Stimulated activated CD8-positive, alpha-beta memory T cell treated with anti-CD3 and anti-CD28 coated beads, Interleukin-15, amount 100 ng/mL, for 24 hours (primary cell): ENCODE data around the gene WFDC6.
"Not testable (repeated sequence)": the region's sequence is repeated elsewhere in the genome, so short reads cannot be mapped to it uniquely, and the experiment has no call there.

Experiments used
- DNase-seq: peaks from one replicate; pipeline ENCODE4 v3.0.0-alpha.2; 2020; ENCODE audit warnings: low read depth

The WFDC6 gene

DNA sequence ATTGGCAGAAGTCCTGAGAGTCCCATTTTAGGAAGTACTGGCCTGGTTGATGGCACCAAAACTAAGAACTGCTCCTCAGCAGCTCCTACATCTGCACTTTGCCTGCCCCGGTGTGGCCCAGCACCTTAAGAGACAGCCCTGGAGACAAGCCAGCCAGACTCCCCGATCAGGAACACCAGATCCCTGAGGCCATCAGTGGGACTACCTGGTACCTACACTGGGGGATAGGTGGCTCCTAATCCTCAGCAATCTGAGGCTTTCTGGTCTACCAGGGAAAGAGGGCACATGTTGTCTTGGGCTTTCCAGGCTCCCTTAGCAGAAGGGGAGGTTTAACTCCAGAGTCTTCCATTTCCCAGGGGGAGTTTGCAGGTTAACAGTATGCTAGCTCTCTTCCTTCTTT lies at the start of gene WFDC6:
Gene WFDC6 (minus strand): TSS at position 101 of the 400 bp plus-strand sequence. CDS start 75 bp downstream, at position 26.
- DNase-seq = no peak

DNA sequence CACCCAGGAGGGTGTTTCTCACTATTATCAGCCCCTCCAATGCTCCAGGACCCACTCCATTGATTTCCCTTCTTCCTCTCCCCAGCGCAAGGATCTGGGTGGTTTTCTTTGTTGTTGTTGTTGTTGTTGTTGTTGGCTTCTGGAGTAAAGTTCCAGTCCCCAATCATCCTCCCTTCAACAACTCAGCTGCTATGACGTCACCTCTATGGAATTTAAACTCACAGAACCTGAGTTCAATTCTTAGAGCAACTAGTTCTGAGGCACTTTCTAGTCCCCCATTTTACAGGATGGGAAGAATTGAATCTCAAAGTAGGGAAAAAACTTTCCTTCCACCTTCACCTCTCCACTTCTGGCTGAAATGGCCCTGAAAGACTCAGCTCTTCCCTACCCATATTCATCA lies 49.5 kb upstream of the WFDC6 start:
- no peak for DNase-seq

DNA sequence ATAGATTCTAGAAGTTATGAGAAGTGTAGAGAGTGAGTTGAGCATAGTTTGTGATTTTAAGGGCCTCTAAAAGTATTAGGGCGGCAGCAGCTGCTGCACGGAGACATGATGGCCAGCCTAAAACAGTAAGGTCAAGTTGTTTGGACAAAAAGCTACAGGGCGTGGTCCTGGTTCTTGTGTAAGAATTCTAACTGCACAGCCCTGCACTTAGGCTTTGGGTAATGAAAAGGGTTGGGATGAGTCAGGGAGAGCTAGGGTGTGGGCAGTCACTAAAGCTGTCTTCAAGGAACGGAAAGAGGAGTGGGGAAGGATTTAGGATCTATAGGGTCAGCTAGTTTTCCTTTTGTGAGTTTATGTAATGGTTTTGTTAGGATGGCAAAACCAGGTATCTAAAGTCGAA lies 46.7 kb upstream of the WFDC6 start:
- not testable (repeated sequence) for DNase-seq

DNA sequence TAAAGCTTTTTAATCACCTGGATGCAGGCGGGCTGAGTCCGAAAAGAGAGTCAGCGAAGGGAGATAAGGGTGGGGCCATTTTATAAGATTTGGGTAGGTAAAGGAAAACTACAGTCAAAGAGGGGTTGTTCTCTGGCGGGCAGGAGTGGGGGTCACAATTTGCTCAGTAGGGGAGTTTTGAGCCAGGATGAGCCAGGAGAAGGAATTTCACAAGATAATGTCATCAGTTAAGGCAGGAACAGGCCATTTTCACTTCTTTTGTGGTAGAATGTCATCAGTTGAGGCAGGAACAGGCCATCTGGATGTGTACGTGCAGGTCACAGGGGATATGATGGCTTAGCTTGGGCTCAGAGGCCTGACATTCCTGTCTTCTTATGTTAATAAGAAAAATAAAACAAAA lies 45.0 kb upstream of the WFDC6 start:
- not testable (repeated sequence) for DNase-seq

DNA sequence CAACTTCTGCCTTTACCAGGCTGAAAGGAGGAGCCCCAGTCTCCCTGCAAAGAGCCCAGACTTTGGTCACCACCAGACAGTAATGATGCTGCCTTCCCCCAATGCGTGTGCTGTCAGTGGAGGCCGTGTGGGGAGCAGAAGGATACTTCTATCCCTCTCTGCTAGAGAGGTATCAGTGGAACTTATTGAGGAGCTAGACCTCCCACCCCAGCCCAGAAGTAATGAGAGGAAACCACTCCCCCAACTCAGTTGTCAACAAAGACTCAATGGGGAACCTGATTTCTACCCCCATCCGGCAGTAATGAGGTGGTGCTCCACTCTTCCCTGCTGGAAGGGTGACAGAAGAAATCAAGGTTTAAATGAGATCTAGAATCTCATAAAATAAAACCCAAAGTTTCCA lies 44.2 kb upstream of the WFDC6 start:
- DNase-seq = no peak

DNA sequence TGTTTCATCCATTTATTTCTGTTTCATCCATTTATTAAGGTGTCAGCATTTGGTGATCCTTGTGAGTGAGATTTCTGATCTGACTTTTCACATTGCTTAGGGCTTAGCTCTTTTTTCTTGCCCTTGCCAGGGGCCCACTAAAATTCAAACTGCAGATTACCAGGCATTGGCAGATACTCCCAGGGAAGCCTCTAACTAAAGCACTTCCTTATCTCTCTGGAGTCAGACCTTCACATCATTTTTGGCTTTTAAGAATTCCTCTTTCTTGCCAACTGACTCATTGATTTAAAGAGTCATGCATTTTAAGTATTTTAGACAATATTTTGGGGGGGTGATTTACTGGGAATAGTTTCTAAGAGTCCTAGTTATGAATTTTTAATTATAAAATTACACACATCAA lies 42.4 kb upstream of the WFDC6 start:
- no peak for DNase-seq

DNA sequence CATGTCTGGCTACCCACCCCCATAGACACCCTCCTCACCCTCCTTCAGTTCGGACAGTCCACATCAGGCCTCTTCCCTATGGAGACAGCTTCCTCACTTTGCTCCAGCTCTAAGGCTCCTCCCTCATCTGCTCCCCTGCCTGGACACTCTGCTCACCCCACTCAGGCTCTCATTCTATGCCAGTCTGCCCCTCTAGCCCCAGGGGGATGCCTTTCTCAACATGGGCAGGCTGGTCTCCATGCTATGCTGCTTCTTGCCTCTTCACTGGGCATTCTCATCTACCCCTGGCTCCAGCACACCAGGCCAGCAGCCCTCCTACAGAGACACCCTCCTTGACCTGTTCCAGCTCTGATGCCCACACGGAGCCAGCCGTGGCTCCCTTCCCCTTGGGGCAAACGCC lies 39.9 kb upstream of the WFDC6 start, which contains the start of gene WFDC8:
Gene WFDC8 (minus strand): TSS at position 101 of the 400 bp plus-strand sequence. CDS start 37 bp downstream, at position 64.
- DNase-seq = no peak

DNA sequence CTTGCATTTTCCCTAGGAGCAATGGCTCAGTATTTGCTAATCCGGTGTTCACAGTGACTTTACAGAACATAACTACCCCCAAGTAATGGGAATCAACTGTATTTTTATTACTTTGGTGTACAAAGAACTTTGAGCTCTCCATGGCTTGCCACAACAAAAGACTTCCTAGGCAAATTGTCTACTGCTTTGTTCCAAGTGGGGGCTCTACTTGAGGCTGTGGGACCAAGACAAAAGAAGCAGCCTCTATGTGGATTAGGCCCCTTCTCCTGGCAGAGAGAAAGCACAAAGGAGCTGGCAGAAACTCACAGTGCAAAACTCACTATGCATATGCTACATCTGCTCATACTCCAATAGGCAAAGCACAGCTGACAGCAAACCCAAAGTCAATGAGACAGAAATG lies 38.9 kb upstream of the WFDC6 start:
- DNase-seq = no peak

DNA sequence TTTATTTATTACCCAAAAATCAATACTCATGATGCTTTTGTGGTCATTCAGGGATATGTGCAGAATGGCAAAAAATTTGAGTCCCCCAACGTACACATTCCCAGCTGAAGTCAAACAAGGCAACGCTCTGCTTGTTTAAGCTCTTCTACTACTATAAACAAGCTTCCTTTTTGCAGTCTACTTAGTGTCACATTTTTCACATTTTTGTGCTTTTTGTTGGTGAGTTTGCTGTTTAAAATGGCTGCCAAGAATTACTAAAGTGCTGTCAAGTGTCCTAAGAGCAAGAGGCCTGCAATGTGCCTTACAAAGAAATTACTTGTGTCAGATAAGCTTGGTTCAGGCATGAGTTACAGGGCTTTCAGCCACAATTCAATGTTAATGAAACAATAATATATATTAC lies 37.7 kb upstream of the WFDC6 start:
- DNase-seq = no peak

DNA sequence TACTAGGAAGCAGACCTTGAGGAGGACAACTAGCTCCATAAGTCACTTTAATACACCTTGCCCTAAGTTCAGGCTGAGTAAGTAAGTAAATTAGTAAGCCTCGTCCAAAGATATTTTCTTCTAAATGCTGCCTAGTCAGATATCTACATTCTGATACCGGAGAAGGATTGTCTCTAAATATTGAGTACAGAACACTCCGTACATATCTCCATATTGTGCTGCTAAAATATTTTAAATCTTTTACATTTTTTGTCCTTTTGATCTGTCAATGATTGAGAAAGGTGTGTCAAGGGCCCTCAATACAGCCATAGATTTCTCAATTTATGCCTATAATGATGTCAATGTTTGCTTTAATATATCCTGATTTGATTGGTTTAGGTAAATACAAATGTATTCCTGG lies 36.6 kb upstream of the WFDC6 start:
- DNase-seq = no peak

DNA sequence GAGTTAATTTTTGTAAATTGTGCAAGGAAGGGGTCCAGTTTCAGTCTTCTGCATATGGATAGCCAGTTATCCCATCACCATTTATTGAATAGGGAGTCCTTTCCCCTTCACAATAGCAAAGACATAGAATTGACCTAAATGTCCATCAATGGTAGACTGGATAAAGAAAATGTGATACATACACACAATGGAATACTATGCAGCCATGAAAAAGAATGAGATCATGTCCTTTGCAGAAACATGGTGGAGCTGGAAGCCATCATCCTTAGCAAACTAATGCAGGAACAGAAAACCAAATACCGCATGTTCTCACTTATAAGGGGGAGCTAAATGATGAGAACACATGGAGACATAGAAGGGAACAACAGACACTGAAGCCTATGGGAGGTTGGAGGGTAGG lies 30.4 kb upstream of the WFDC6 start:
- DNase-seq = not testable (repeated sequence)

DNA sequence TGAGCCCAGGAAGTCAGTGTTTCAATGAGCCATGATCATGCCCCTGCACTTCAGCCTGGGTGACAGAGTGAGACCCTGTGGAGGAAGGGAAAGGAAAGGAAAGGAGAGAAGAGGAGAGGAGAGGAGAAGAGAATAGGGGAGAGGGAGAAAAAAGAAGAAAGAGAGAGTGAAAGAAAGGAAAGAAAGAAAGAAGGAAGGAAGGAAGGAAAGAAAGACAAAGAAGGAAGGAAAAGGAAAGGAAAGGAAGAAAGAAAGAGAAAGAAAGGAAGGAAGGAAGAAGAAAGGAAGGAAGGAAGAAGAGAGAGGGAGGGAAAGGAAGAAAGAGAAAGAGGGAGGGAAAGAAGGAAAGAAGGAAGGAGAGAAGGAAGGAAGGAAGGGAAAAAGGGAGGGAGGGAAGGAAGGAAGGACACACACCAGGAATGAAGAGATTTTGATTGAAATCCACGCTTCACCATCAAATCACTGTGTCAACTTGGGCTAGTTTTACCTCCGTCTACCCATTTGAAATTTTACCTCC lies 25.5 kb upstream of the WFDC6 start:
- no peak for DNase-seq

DNA sequence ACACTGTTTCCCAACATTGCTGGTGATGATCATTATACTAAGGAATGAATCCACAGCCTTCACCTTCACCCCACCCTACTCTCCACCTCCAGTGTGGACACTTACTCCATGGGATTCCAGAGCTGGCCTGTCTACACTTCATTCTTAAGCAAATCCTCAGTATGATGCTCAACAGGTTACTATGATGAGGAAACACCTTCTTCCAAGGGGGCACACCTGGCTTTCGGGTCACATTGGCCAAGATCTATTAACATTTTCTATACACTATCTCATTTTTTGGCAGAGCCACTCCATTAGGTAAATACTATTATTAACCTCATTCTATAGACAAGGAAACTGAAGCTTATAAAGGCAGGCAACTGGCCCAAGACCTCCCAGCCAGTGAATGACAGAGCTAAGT lies 15.9 kb upstream of the WFDC6 start:
- DNase-seq = no peak

DNA sequence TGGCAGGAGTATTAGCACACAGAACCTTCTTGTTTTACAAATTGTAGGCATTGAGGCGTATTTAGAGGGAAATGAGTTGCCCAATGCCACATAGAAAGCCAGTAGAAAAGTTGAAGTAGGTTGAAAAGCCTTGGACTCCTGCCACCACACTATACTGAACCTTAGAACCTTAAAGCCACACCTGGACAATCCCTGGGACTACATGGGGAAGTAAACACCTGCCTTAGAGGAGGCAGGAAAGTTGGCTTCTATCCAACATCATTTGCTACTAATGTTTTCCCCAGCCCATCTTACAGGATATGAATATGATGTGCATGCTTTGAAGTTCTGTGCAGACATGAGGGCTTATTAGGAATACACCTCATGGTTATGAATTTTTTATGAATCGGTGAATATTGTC lies 13.2 kb upstream of the WFDC6 start:
- DNase-seq = no peak

DNA sequence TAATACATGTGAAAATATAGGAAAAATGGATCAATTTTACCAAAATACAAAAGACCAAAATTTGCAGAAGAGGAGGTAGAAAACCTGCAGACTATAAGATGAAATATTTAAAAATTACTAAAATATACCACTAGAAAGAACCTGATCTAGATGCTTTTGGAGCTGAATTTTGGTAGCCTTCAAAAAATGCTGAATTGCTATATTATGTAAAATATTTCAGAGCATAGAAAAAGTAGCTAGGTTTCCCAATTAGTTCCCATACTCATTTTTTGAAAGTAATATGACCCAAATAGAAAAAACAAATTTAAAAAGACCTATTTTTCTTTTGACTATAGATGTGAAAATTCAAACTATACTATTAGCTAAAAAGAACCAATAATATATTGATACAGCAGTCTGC lies 11.5 kb upstream of the WFDC6 start:
- DNase-seq = no peak

DNA sequence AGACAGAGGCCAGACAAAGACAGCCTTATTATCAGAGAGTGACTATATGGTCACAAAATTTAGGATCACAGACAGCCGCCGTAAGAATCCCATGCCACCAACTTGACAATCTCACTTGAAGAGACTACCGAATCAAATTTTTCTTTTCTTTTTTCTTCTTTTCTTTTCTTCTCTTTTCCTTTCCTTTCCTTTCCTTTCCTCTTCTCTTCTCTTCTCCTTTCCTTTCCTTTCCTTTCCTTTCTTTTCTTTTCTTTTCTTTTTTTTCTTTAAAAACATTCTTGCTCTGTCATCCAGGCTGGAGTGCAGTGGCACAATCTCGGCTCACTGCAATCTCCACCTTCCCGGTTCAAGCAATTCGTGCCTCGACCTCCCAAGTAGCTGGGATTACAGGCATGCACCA lies 9.1 kb upstream of the WFDC6 start:
- no peak for DNase-seq

DNA sequence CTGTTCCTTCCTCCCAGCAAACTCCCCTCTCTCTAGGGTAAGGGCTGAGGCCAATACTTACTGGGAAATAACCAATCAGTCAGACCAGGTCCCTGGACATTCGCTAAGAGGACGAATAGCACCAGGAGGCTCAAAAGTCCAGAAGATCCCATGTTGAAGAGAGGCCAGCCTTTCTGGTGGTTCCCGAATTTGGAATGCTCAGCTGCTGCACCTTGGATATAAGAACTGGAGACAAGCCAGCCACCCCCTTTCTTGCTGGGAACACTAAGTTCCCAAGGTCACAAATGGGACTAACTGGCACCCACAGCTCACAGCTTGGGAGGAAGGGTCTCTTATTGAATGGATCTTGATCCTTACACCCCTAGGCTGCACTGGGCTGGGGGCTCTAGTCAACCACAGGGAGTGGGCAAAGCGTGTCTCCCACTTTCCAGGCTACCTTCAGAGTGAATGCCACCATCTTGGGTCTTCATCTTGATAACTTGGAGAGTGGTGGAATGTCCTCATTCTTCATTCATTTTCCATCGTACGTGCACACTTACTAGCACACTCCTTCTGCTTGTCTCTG lies 8.0 kb upstream of the WFDC6 start, which contains the start of gene EPPIN:
Gene EPPIN (minus strand): TSS at position 196 of the 565 bp plus-strand sequence. CDS start 44 bp downstream, at position 152.
- DNase-seq = no peak

DNA sequence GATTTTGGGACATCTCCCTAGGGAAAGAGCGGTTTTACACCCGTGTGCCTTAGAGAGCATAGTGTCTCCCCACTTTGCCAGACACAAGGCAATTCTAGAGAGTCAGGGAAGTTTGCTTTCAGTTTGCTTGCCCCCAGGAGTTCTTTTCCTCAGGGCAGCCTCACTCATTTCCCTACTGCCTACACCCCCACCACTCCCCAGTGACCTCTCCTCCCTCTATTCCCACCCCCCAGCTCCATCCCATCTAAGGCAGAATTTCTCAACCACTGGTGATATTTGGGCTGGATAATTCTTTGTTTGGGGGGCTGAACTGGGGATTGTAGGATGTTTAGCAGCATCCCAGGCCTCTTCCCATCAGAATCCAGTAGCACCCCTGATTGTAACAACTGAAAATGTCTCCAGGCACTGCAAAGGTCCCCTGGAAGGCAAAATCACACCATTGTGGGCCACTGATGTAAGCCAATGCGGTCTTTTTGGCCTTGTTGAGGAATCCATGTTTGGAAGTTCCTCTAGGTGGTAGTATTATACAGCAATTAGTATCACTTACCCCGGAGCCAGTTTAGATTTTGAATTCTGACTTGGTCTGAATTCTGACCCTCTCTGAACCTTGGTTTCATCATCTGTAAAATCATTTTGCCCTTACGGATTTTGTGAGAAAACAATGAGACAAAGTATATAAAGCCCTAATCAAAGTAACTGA lies 6.6 kb upstream of the WFDC6 start:
- DNase-seq = no peak

DNA sequence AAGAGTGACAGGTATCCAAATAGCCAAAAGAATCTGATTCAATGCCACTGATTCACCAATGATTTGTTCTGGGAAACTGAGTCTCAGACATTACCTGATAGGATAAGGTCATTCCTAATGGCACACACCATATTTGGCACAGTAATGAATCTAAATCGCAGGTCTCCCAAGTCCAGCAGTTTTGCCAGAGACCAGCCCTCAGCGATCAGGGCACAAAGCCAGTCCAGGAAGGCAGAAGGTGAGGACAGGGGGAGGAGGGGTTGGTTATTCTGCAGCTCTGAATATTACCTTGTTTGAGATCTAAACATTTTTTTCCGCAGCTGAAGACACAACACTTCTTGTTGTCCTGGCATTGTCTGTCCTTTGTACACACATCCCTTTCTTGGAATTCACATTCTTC lies 6.1 kb upstream of the WFDC6 start:
- DNase-seq = no peak

DNA sequence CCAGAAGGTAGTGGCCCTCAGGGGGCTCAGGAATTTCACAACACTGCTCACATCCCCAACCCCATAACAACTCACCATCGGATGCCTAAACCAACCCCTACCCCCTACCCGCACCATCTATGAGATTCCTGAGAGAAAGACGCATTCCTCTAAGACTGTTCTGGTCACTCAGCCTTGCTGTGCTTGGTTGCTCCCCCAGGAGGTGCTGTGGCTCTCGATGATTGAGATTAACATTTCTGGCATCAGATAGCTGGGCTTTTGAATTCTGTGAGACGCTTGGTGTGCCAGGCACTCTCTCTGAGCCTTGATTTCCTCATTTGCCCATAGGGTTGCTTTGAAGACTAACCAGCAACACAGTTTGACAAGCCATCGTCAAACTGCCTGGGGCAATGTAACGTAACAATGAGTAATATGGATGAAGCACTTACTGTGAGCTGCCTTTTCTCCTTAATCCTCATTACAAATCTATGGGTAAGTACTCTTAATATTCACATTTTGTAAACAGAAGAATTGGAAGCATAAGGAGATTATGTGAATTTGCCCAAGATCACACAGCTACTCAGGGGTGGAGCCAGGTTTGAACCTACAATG lies 978 bp downstream of the WFDC6 start:
- no peak for DNase-seq

DNA sequence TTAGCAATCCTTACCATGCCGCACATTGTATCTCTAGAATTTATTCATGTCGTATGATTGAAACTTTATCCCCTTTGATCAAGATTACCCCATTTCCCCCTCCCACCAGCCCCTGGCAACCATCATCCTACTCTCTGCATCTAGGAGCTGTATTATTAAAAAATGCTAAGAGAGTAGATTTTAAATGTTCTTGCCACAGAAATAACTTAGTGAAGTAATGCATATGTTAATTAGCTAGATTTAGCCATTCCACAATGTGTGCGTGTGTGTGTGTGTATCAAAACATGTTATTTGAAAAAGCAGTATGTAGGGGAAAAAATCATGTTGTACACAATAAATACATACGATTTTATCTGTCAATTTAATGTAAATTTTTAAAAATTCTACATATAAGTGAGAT lies 12.0 kb downstream of the WFDC6 start:
- no peak for DNase-seq

DNA sequence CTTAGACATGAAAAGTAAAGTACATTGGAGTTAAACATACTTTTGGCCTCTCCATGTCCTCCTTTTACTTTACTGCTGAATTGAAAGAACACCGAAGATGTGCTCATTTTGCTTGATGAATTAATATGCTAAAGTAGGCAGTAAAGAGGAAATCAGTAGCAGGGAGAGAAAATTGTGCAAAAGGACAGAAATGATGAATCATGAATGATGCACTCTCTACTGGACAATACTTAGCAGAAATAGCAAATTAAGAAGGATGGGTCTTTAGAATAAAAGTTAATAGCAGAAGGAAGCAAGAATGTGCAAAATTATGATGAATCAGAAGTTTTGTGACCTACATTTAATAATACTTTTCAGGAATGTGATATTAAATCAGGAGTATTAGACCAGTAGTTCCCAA lies 15.5 kb downstream of the WFDC6 start:
- no peak for DNase-seq

DNA sequence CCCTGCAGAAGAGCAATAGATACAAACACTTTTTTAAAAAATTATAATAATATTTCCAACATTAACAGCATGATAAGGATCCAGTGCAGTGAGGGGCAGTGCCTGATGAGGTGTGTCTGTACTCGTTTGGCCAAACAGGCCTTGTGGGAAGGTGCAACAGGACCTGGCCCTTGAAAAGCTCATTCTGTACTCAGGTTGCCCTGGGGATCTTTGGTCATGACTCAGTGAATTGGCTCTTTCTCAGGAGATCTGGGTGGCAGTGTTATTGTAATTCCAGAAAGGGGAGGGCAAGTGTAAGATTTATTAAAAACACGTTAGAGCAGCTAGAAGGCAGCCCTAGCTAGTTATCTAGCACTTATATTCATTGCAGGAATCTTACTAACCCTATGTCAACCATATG lies 21.0 kb downstream of the WFDC6 start:
- DNase-seq = no peak
